ENCODE measurements around the gene UBE4B. TPM values are rescaled to one million over a fixed set of nuclear protein-coding genes. Genes with fewer than 3 reads are reported as not detected.

UBE4B gene
- total RNA-seq, 1 experiment from 2014 or later = 40.3 TPM

GRCh38 chr1:10160907-10161490 is 128.2 kb downstream of the UBE4B start:
- Histone ChIP-seq H3K9me3 (no peaks in the 10 kb centered on the region), H3K27me3 (replicated peaks; ENCODE audit: control insufficient read depth, insufficient read depth, low read length) (no peaks in the 10 kb centered on the region), H3K4me3 (ENCODE audit: low read depth, low read length) (no peak overlapping the region), H3K4me1 (peaks cover 7% of the 10 kb centered on the region; the same call in 1 of the 2 replicates), H3K36me3 (ENCODE audit: control insufficient read depth, insufficient read depth, low read length) (no peaks in the 10 kb centered on the region; the same call in 1 of the 2 replicates)
- ChIA-PET CTCF (no interaction called here), POLR2A (interaction anchor here (0.7 kb wide), 1 partner anchor 42 kb away, joined by 3 read pairs; no protein-coding TSS in a partner anchor)
- TF ChIP-seq, protein P1, sequence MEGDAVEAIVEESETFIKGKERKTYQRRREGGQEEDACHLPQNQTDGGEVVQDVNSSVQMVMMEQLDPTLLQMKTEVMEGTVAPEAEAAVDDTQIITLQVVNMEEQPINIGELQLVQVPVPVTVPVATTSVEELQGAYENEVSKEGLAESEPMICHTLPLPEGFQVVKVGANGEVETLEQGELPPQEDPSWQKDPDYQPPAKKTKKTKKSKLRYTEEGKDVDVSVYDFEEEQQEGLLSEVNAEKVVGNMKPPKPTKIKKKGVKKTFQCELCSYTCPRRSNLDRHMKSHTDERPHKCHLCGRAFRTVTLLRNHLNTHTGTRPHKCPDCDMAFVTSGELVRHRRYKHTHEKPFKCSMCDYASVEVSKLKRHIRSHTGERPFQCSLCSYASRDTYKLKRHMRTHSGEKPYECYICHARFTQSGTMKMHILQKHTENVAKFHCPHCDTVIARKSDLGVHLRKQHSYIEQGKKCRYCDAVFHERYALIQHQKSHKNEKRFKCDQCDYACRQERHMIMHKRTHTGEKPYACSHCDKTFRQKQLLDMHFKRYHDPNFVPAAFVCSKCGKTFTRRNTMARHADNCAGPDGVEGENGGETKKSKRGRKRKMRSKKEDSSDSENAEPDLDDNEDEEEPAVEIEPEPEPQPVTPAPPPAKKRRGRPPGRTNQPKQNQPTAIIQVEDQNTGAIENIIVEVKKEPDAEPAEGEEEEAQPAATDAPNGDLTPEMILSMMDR (IDR thresholded peaks at IDR 0.05; ENCODE audit: insufficient read depth in 1 of 2, low read depth in 1 of 2, low read length in 1 of 2, severe bottlenecking in 1 of 2, unreplicated experiment in 1 of 2) = no peak
- intact Hi-C loops (cut with micrococcal nuclease; ENCODE audit: unreplicated experiment) = no loop called here
- peaks cover 14% of the 10 kb centered on the region for H3K36me3 Mint-ChIP-seq (ENCODE audit: insufficient read depth, unreplicated experiment)
- no TSS peak for BruUV-seq (replicated peaks)
- H3K27me3 Mint-ChIP-seq (ENCODE audit: insufficient read depth, unreplicated experiment) = no peaks in the 10 kb centered on the region
- no peaks in the 10 kb centered on the region for H3K9me3 Mint-ChIP-seq (ENCODE audit: unreplicated experiment)
- H3K4me3 Mint-ChIP-seq (ENCODE audit: unreplicated experiment) = no peak overlapping the region
- no peak for DNase-seq
- H3K4me1 Mint-ChIP-seq (ENCODE audit: low read depth, unreplicated experiment) = no peaks in the 10 kb centered on the region
- no peak overlapping the region for H3K27ac Mint-ChIP-seq (ENCODE audit: unreplicated experiment)

- intact Hi-C loops (cut with micrococcal nuclease; ENCODE audit: unreplicated experiment) = no loop called here
- POLR2A ChIA-PET = no interaction called here
- no peak for DNase-seq
- Mint-ChIP-seq H3K4me1 (ENCODE audit: low read depth, unreplicated experiment) (no peaks in the 10 kb centered on the region), H3K27me3 (ENCODE audit: insufficient read depth, unreplicated experiment) (no peaks in the 10 kb centered on the region), H3K27ac (ENCODE audit: unreplicated experiment) (no peak overlapping the region), H3K9me3 (ENCODE audit: unreplicated experiment) (no peaks in the 10 kb centered on the region), H3K4me3 (ENCODE audit: unreplicated experiment) (no peak overlapping the region), H3K36me3 (ENCODE audit: insufficient read depth, unreplicated experiment) (peaks cover 20% of the 10 kb centered on the region)
- H3K27me3 ChIP-seq (replicated peaks; ENCODE audit: control insufficient read depth, insufficient read depth, low read length) = no peaks in the 10 kb centered on the region
- no TSS peak for BruUV-seq (replicated peaks)
- H3K4me1 ChIP-seq = peaks cover 7% of the 10 kb centered on the region; the same call in 1 of the 2 replicates
- CTCF ChIA-PET = no interaction called here
- TF ChIP-seq, protein P1 (IDR thresholded peaks at IDR 0.05; ENCODE audit: insufficient read depth in 1 of 2, low read depth in 1 of 2, low read length in 1 of 2, severe bottlenecking in 1 of 2, unreplicated experiment in 1 of 2) = no peak
- no peak overlapping the region for H3K4me3 ChIP-seq (ENCODE audit: low read depth, low read length)
- H3K36me3 ChIP-seq (ENCODE audit: control insufficient read depth, insufficient read depth, low read length) = no peaks in the 10 kb centered on the region; the same call in 1 of the 2 replicates
- no peaks in the 10 kb centered on the region for H3K9me3 ChIP-seq
These were observed 129.0 kb downstream of the UBE4B start for GRCh38 chr1:10161541-10162290.

DNA sequence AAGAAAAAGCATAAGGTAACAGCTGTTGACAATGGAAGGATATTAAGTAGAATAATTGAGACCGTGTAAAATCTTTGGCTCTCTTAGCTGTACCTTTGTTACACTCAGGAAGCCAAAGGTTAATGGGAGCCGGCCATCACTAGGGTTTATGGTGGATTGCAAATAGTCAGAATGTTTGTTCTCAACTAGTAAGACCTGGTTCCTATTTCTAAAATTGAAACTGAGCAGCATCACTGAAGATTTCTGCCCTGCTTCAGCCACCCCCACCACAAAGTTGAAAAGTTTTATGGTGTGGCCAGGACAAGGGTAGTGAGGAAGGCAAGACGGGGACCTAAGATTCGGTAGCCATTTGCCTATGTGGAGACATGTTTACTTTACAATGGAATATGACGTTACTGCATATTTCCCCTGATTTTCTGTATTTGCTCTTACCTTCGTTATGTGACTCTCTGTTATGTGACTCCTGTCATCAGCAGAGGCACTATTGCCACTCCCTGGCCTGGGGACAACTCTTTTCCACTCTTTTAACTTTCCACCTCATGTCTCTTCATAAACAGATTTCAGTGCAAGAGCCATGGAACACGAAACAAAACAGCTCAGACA is 136.3 kb downstream of the UBE4B start:
- H3K36me3 ChIP-seq (ENCODE audit: control insufficient read depth, insufficient read depth, low read length) = peaks cover 3% of the 10 kb centered on the region

More for the DNA sequence above, 136.3 kb downstream of the UBE4B start:
- Mint-ChIP-seq H3K4me1 (ENCODE audit: low read depth, unreplicated experiment) (peaks cover 28% of the 10 kb centered on the region), H3K9me3 (ENCODE audit: unreplicated experiment) (no peaks in the 10 kb centered on the region), H3K36me3 (ENCODE audit: insufficient read depth, unreplicated experiment) (peaks cover 43% of the 10 kb centered on the region), H3K27me3 (ENCODE audit: insufficient read depth, unreplicated experiment) (no peaks in the 10 kb centered on the region), H3K27ac (ENCODE audit: unreplicated experiment) (no peak overlapping the region), H3K4me3 (ENCODE audit: unreplicated experiment) (no peak overlapping the region)
- H3K4me3 ChIP-seq (ENCODE audit: low read depth, low read length) = no peak overlapping the region
- POLR2A ChIA-PET = interaction anchor here (0.7 kb wide), 1 partner anchor 13 kb away, joined by 5 read pairs; no protein-coding TSS in a partner anchor
- CTCF ChIA-PET = no interaction called here
- TF ChIP-seq, protein P1 (IDR thresholded peaks at IDR 0.05; ENCODE audit: insufficient read depth in 1 of 2, low read depth in 1 of 2, low read length in 1 of 2, severe bottlenecking in 1 of 2, unreplicated experiment in 1 of 2) = no peak
- no peaks in the 10 kb centered on the region for H3K27me3 ChIP-seq (replicated peaks; ENCODE audit: control insufficient read depth, insufficient read depth, low read length)
- no peak for DNase-seq
- intact Hi-C loops (cut with micrococcal nuclease; ENCODE audit: unreplicated experiment) = no loop called here
- H3K9me3 ChIP-seq = no peaks in the 10 kb centered on the region
- BruUV-seq (replicated peaks) = no TSS peak
- H3K4me1 ChIP-seq = peaks cover 25% of the 10 kb centered on the region

Data from Caco-2 (cell line).